Naive thymus-derived CD4-positive, alpha-beta T cell (primary cell): ENCODE data around the gene ZNF570. TPM values are rescaled to one million over a fixed set of nuclear protein-coding genes. Genes with fewer than 3 reads are reported as not detected.
A peak's percentile ranks its signal among the peaks of the same experiment; 100 is the strongest.

Experiments used
- ATAC-seq: fragments of 150-1000 bp; cut with Tn5 transposase; 2 replicates; pipeline ENCODE4 v1.10.0; 2021; ENCODE audit warnings: mild to moderate bottlenecking, moderate library complexity
- CTCF ChIA-PET: fragments of 350-600 bp; sonication (Branson Sonifier 250); formaldehyde crosslinking; loops from one replicate; lab custom pipeline; 2021; ENCODE audit warnings: antibody characterized with exemption; lab: Charles Lee
- POLR2A ChIA-PET: fragments of 350-600 bp; sonication (Branson Sonifier 250); formaldehyde crosslinking; loops from one replicate; lab custom pipeline; 2021; ENCODE audit warnings: antibody characterized with exemption, inconsistent platforms; lab: Charles Lee
- DNase-seq, 9 donors: peaks; one replicate each; pipeline versions ENCODE4 v3.0.0 to v3.0.0-alpha.2; 2020 to 2022; ENCODE audit warnings: mixed read lengths in 1 of 9
- H3K27ac ChIP-seq: one replicate; pipeline ENCODE4 v1.7.0; 2013; ENCODE audit warnings: mild to moderate bottlenecking, low read depth, low read length, moderate library complexity
- H3K27me3 ChIP-seq, 2 donors: one replicate each; pipeline ENCODE4 v1.7.0; 2013; ENCODE audit warnings: low read length in 2 of 2, mild to moderate bottlenecking in 2 of 2, moderate library complexity in 2 of 2; ENCODE audit not compliant: control insufficient read depth in 2 of 2, insufficient read depth in 2 of 2
- H3K36me3 ChIP-seq, 3 experiments: 1 replicate in 2 of 3; 2 replicates in 1 of 3; pipeline ENCODE4 v1.7.0; 2013; ENCODE audit warnings: low read length in 3 of 3, mild to moderate bottlenecking in 3 of 3, moderate library complexity in 1 of 3; ENCODE audit not compliant: insufficient read depth in 3 of 3, control insufficient read depth in 2 of 3
- H3K4me1 ChIP-seq, 2 donors: one replicate each; pipeline ENCODE4 v1.7.0; 2013; ENCODE audit warnings: low read length in 2 of 2, mild to moderate bottlenecking in 2 of 2, moderate library complexity in 1 of 2; ENCODE audit not compliant: control insufficient read depth in 2 of 2, insufficient read depth in 2 of 2
- H3K4me3 ChIP-seq: 2 replicates; pipeline ENCODE4 v1.7.0; 2013; ENCODE audit warnings: mild to moderate bottlenecking, low read length
- H3K9me3 ChIP-seq, 3 experiments: 1 replicate in 2 of 3; 2 replicates in 1 of 3; pipeline ENCODE4 v1.7.0; 2013; ENCODE audit warnings: low read length in 3 of 3; ENCODE audit not compliant: control insufficient read depth in 2 of 3
- H3K27ac Mint-ChIP-seq, 9 donors: one replicate each; pipeline ENCODE4 v1.8.0; 2020 to 2022; ENCODE audit warnings: mixed read lengths in 9 of 9, mild to moderate bottlenecking in 8 of 9, moderate library complexity in 5 of 9, inconsistent platforms in 2 of 9
- H3K27me3 Mint-ChIP-seq, 5 donors: one replicate each; pipeline ENCODE4 v1.8.0; 2021 to 2022; ENCODE audit warnings: mixed read lengths in 5 of 5, mild to moderate bottlenecking in 1 of 5
- H3K36me3 Mint-ChIP-seq, 5 donors: one replicate each; pipeline ENCODE4 v1.8.0; 2020 to 2022; ENCODE audit warnings: mixed read lengths in 5 of 5, mild to moderate bottlenecking in 3 of 5, inconsistent platforms in 1 of 5
- H3K4me1 Mint-ChIP-seq, 7 donors: one replicate each; pipeline ENCODE4 v1.8.0; 2020 to 2022; ENCODE audit warnings: mixed read lengths in 7 of 7, mild to moderate bottlenecking in 3 of 7, inconsistent platforms in 1 of 7
- H3K4me3 Mint-ChIP-seq, 10 donors: one replicate each; pipeline ENCODE4 v1.8.0; 2020 to 2022; ENCODE audit warnings: mild to moderate bottlenecking in 10 of 10, mixed read lengths in 10 of 10, moderate library complexity in 6 of 10, inconsistent platforms in 2 of 10
- H3K9me3 Mint-ChIP-seq, 11 donors: one replicate each; pipeline ENCODE4 v1.8.0; 2020 to 2022; ENCODE audit warnings: mixed read lengths in 11 of 11, mild to moderate bottlenecking in 4 of 11, inconsistent platforms in 1 of 11, moderate library complexity in 1 of 11
- intact Hi-C, 2 donors: fragments of 100-400 bp; cut with micrococcal nuclease; formaldehyde crosslinking; loops; one replicate each; pipeline ENCODE4 v1.15.1; 2023
- polyA plus RNA-seq, 2 donors: library from polyadenylated mRNA; unstranded; fragments of 300-500 nt; fragmentation: Illumina TruSeq; gene quantifications; one replicate each; pipeline ENCODE4 v1.2.3, GENCODE V29; 2021
- total RNA-seq, 6 experiments: library from RNA in 5 of 6; stranded (reverse) in 5 of 6; gene quantifications; 1 replicate in 5 of 6; 2 replicates in 1 of 6; pipeline ENCODE4 v1.2.3 and lab custom pipeline; 2021 to 2026

The ZNF570 gene
- total and polyA plus RNA-seq, 7 experiments from 2014 or later: 4.1 to 10.9 (median 8.5) TPM

- ChIA-PET CTCF (interaction anchor here (1.9 kb wide), 1 partner anchor 38 kb away, joined by 7 read pairs; the partner anchor contains the start of gene ZNF793), POLR2A (interaction anchor here (0.8 to 4.5 kb wide), 12 partner anchors 10 to 630 kb away, joined by 3 to 53 read pairs (median 4); partner anchors contain the start of genes ZNF383, ZNF527, ZNF540 and ZNF571)
- Mint-ChIP-seq H3K9me3 (peaks cover 9 to 43% (median 17%) of the 10 kb centered on the region in 11 donors), H3K36me3 (peaks cover 15 to 41% (median 26%) of the 10 kb centered on the region in 5 donors), H3K27ac (peak overlapping the region; percentile 93 to 100 (median 98)), H3K4me3 (peak overlapping the region; percentile 91 to 100 (median 95)), H3K27me3 (no peaks in the 10 kb centered on the region), H3K4me1 (peaks cover 26 to 54% (median 45%) of the 10 kb centered on the region in 7 donors)
- Histone ChIP-seq H3K4me1 (peaks cover 13 to 16% of the 10 kb centered on the region in 2 donors), H3K36me3 (peaks cover 0 to 31% (median 0%) of the 10 kb centered on the region in 3 experiments), H3K9me3 (peaks cover 0 to 4% (median 3%) of the 10 kb centered on the region in 3 experiments), H3K27ac (peak overlapping the region; percentile 89), H3K27me3 (no peaks in the 10 kb centered on the region), H3K4me3 (peak overlapping the region; percentile 79)
- no peak for DNase-seq
- ATAC-seq: no peak
- intact Hi-C loops: loop anchor here (1.0 to 10.0 kb wide), 26 partner anchors 39 to 1353 kb away; partner anchors contain the start of genes ZNF420 (in 2 of the 2), ZNF461 (in 2 of the 2), ZNF565 (in 2 of the 2) and ZNF567 (in 2 of the 2)
Observed at GRCh38 chr19:37467608-37468090, 1.5 kb upstream of the ZNF570 start.

- ATAC-seq: no peak
- DNase-seq: no peak
- H3K9me3 ChIP-seq: peaks cover 0 to 11% (median 8%) of the 10 kb centered on the region in 3 experiments
- H3K36me3 Mint-ChIP-seq: peaks cover 7 to 38% (median 17%) of the 10 kb centered on the region in 5 donors
- peak overlapping the region; percentile 96 for H3K27ac ChIP-seq
- ChIA-PET POLR2A (interaction anchor here (0.5 to 0.6 kb wide), 3 partner anchors 11 to 65 kb away, joined by 3 to 6 read pairs (median 3); no protein-coding TSS in a partner anchor), CTCF (no interaction called here)
- H3K9me3 Mint-ChIP-seq: peaks cover 5 to 39% (median 14%) of the 10 kb centered on the region in 11 donors
- H3K4me3 ChIP-seq: no peak overlapping the region
- H3K27me3 Mint-ChIP-seq: no peaks in the 10 kb centered on the region
- H3K4me1 ChIP-seq: peaks cover 13 to 16% of the 10 kb centered on the region in 2 donors
- peaks cover 0 to 22% (median 1%) of the 10 kb centered on the region in 3 experiments for H3K36me3 ChIP-seq
- peaks cover 26 to 46% (median 39%) of the 10 kb centered on the region in 7 donors for H3K4me1 Mint-ChIP-seq
- peak overlapping the region; percentile 93 to 100 (median 99) for H3K27ac Mint-ChIP-seq
- no peaks in the 10 kb centered on the region for H3K27me3 ChIP-seq
- H3K4me3 Mint-ChIP-seq: peak overlapping the region; percentile 91 to 100 (median 94)
- intact Hi-C loops: no loop called here
Observed at GRCh38 chr19:37470216-37470615, 1.1 kb downstream of the ZNF570 start.

GRCh38 chr19:37472165-37472564 is 3.0 kb downstream of the ZNF570 start:
- CTCF ChIA-PET: no interaction called here
- H3K4me1 ChIP-seq: peaks cover 8 to 16% of the 10 kb centered on the region in 2 donors
- Mint-ChIP-seq H3K4me3 (no peak overlapping the region), H3K27me3 (no peaks in the 10 kb centered on the region), H3K36me3 (peaks cover 19 to 49% (median 32%) of the 10 kb centered on the region in 5 donors), H3K4me1 (peaks cover 21 to 30% (median 26%) of the 10 kb centered on the region in 7 donors), H3K9me3 (peaks cover 7 to 49% (median 28%) of the 10 kb centered on the region in 11 donors), H3K27ac (no peak overlapping the region)
- POLR2A ChIA-PET: interaction anchor here (0.9 to 1.6 kb wide), 2 partner anchors 101 to 148 kb away, joined by 4 read pairs; partner anchors contain the start of gene ZNF527
- peaks cover 13 to 37% (median 15%) of the 10 kb centered on the region in 3 experiments for H3K36me3 ChIP-seq
- H3K27ac ChIP-seq: no peak overlapping the region
- peaks cover 0 to 25% (median 17%) of the 10 kb centered on the region in 3 experiments for H3K9me3 ChIP-seq
- no peak for DNase-seq
- no peak overlapping the region for H3K4me3 ChIP-seq
- no peak for ATAC-seq
- no peaks in the 10 kb centered on the region for H3K27me3 ChIP-seq
- intact Hi-C loops: no loop called here

- no peaks in the 10 kb centered on the region for H3K4me1 Mint-ChIP-seq
- ATAC-seq: no peak
- H3K27me3 Mint-ChIP-seq: no peaks in the 10 kb centered on the region
- Histone ChIP-seq H3K36me3 (peaks cover 23 to 57% (median 27%) of the 10 kb centered on the region in 3 experiments), H3K27me3 (no peaks in the 10 kb centered on the region), H3K4me1 (no peaks in the 10 kb centered on the region), H3K27ac (no peak overlapping the region), H3K9me3 (peaks cover 28 to 93% (median 36%) of the 10 kb centered on the region in 3 experiments), H3K4me3 (peak overlapping the region; percentile 27)
- no peak for DNase-seq
- H3K36me3 Mint-ChIP-seq: peaks cover 40 to 72% (median 64%) of the 10 kb centered on the region in 5 donors
- H3K27ac Mint-ChIP-seq: no peak overlapping the region
- H3K4me3 Mint-ChIP-seq: no peak overlapping the region
- ChIA-PET POLR2A (no interaction called here), CTCF (no interaction called here)
- intact Hi-C loops: no loop called here
- H3K9me3 Mint-ChIP-seq: peaks cover 15 to 98% (median 79%) of the 10 kb centered on the region in 11 donors
Observed at GRCh38 chr19:37484406-37485168, 15.4 kb downstream of the ZNF570 start.

GRCh38 chr19:37492213-37492612 is 23.1 kb downstream of the ZNF570 start:
- no peak overlapping the region for H3K4me3 ChIP-seq
- H3K27me3 Mint-ChIP-seq: no peaks in the 10 kb centered on the region
- H3K27ac Mint-ChIP-seq: no peak overlapping the region

GRCh38 chr19:37505958-37506386 is 36.8 kb downstream of the ZNF570 start:
- Histone ChIP-seq H3K4me3 (peak overlapping the region; percentile 83), H3K27me3 (no peaks in the 10 kb centered on the region), H3K4me1 (peaks cover 0 to 14% of the 10 kb centered on the region in 2 donors), H3K36me3 (peaks cover 0 to 9% (median 0%) of the 10 kb centered on the region in 3 experiments), H3K27ac (peak overlapping the region; percentile 90), H3K9me3 (peaks cover 0 to 42% (median 0%) of the 10 kb centered on the region in 3 experiments)
- CTCF ChIA-PET: interaction anchor here (0.6 to 1.3 kb wide), 3 partner anchors 37 to 341 kb away, joined by 3 to 7 read pairs (median 4); partner anchors contain the start of gene ZNF570
- ATAC-seq (peak; percentile 3), DNase-seq (no peak)
- Mint-ChIP-seq H3K4me1 (peaks cover 0 to 2% (median 0%) of the 10 kb centered on the region in 7 donors), H3K27ac (no peak overlapping the region), H3K27me3 (peaks cover 0 to 5% (median 0%) of the 10 kb centered on the region in 5 donors), H3K4me3 (no peak overlapping the region), H3K36me3 (peaks cover 7 to 43% (median 26%) of the 10 kb centered on the region in 5 donors), H3K9me3 (peaks cover 4 to 56% (median 30%) of the 10 kb centered on the region in 11 donors)
- POLR2A ChIA-PET: interaction anchor here (0.5 to 2.8 kb wide), 13 partner anchors 32 to 1326 kb away, joined by 3 to 49 read pairs (median 5); partner anchors contain the start of genes ZNF345, ZNF383, ZNF527 and ZNF540
- intact Hi-C loops: loop anchor here (1.0 to 10.0 kb wide), 16 partner anchors 37 to 1131 kb away; partner anchors contain the start of genes ZNF570 (in 2 of the 2), ZFP14 (in 1 of the 2), ZNF382 (in 1 of the 2) and ZNF383 (in 1 of the 2)

More at GRCh38 chr19:37492213-37492612, 23.1 kb downstream of the ZNF570 start:
- ChIA-PET CTCF (no interaction called here), POLR2A (no interaction called here)
- intact Hi-C loops: no loop called here
- Histone ChIP-seq H3K36me3 (no peaks in the 10 kb centered on the region), H3K27ac (no peak overlapping the region), H3K4me1 (no peaks in the 10 kb centered on the region), H3K27me3 (no peaks in the 10 kb centered on the region), H3K9me3 (peaks cover 0 to 71% (median 0%) of the 10 kb centered on the region in 3 experiments)
- no peak overlapping the region for H3K4me3 Mint-ChIP-seq
- H3K4me1 Mint-ChIP-seq: no peaks in the 10 kb centered on the region
- peaks cover 0 to 39% (median 17%) of the 10 kb centered on the region in 5 donors for H3K36me3 Mint-ChIP-seq
- ATAC-seq: no peak
- peaks cover 12 to 96% (median 52%) of the 10 kb centered on the region in 11 donors for H3K9me3 Mint-ChIP-seq
- no peak for DNase-seq
